Loucy (cell line): ENCODE measurements around the gene PIM3.

Experiments
- CTCF ChIP-seq: fragments of 200-600 bp; sonication (generic); conservative IDR thresholded peaks from 2 replicates; pipeline ENCODE4 v1.5.1; 2014; ENCODE audit warnings: mild to moderate bottlenecking, antibody characterized with exemption, low read length
- EZH2phosphoT487 ChIP-seq: fragments of 200-600 bp; IDR thresholded peaks from 2 replicates; pipeline ENCODE4 v1.6.1; 2018; ENCODE audit warnings: antibody characterized with exemption, mild to moderate bottlenecking, moderate library complexity, borderline replicate concordance

- TF ChIP-seq CTCF (no peak), EZH2phosphoT487 (no peak)
These were observed 6.5 kb downstream of the PIM3 start for GRCh38 chr22:49966774-49967705.
